Naive B cell (primary cell): ENCODE results near the gene REXO1. TPM values are rescaled to one million over a fixed set of nuclear protein-coding genes. Genes with fewer than 3 reads are reported as not detected.
"Not testable (repeated sequence)": the region's sequence is repeated elsewhere in the genome, so short reads cannot be mapped to it uniquely, and the experiment has no call there.

Experiments
- ATAC-seq, 2 donors: fragments of 150-1000 bp; cut with Tn5 transposase; 2 replicates each; pipeline ENCODE4 v1.10.0; 2021; ENCODE audit warnings: low read depth in 2 of 2, mild to moderate bottlenecking in 2 of 2, moderate library complexity in 2 of 2
- DNase-seq: peaks from one replicate; pipeline ENCODE4 v3.0.0; 2022
- H3K27ac Mint-ChIP-seq, 6 donors: one replicate each; pipeline ENCODE4 v1.8.0; 2020 to 2022; ENCODE audit warnings: mild to moderate bottlenecking in 6 of 6, mixed read lengths in 6 of 6, moderate library complexity in 5 of 6, inconsistent platforms in 2 of 6
- H3K27me3 Mint-ChIP-seq, 3 donors: one replicate each; pipeline ENCODE4 v1.8.0; 2021 to 2022; ENCODE audit warnings: mixed read lengths in 3 of 3, mild to moderate bottlenecking in 1 of 3
- H3K36me3 Mint-ChIP-seq, 2 donors: one replicate each; pipeline ENCODE4 v1.8.0; 2020 to 2022; ENCODE audit warnings: mixed read lengths in 2 of 2, inconsistent platforms in 1 of 2, mild to moderate bottlenecking in 1 of 2
- H3K4me1 Mint-ChIP-seq, 3 donors: one replicate each; pipeline ENCODE4 v1.8.0; 2020 to 2022; ENCODE audit warnings: mixed read lengths in 3 of 3, inconsistent platforms in 1 of 3, mild to moderate bottlenecking in 1 of 3, moderate library complexity in 1 of 3
- H3K4me3 Mint-ChIP-seq, 8 donors: one replicate each; pipeline ENCODE4 v1.8.0; 2020 to 2022; ENCODE audit warnings: mild to moderate bottlenecking in 8 of 8, mixed read lengths in 8 of 8, moderate library complexity in 8 of 8, inconsistent platforms in 2 of 8
- H3K9me3 Mint-ChIP-seq, 7 donors: one replicate each; pipeline ENCODE4 v1.8.0; 2020 to 2022; ENCODE audit warnings: mixed read lengths in 7 of 7, mild to moderate bottlenecking in 5 of 7, inconsistent platforms in 2 of 7, moderate library complexity in 1 of 7
- polyA plus RNA-seq, 6 donors: library from polyadenylated mRNA; unstranded; fragments of 300-500 nt; fragmentation: Illumina TruSeq; gene quantifications; one replicate each; pipeline ENCODE4 v1.2.3, GENCODE V29; 2021; ENCODE audit warnings: low read depth in 6 of 6

Gene REXO1
- polyA plus RNA-seq, 6 donors from 2014 or later = 0.96 to 18.1 (median 5.2) TPM

GRCh38 chr19:1882786-1883692 lies 34.8 kb upstream of the REXO1 start:
- no peaks in the 10 kb centered on the region for H3K36me3 Mint-ChIP-seq
- ATAC-seq (no peak), DNase-seq (no peak)
- no peaks in the 10 kb centered on the region for H3K9me3 Mint-ChIP-seq
- no peaks in the 10 kb centered on the region for H3K27me3 Mint-ChIP-seq
- peaks cover 34 to 41% (median 38%) of the 10 kb centered on the region in 3 donors for H3K4me1 Mint-ChIP-seq
- peak overlapping the region in 5 of 6 donors; percentile 76 to 92 (median 87) for H3K27ac Mint-ChIP-seq
- peak overlapping the region; percentile 87 to 99 (median 97) for H3K4me3 Mint-ChIP-seq

- ATAC-seq (no peak), DNase-seq (no peak)
- Mint-ChIP-seq H3K4me3 (peak overlapping the region in 7 of 8 donors; percentile 59 to 99 (median 87)), H3K4me1 (peaks cover 29 to 36% (median 35%) of the 10 kb centered on the region in 3 donors), H3K27me3 (no peaks in the 10 kb centered on the region), H3K27ac (peak overlapping the region in 4 of 6 donors; percentile 56 to 92 (median 82)), H3K9me3 (no peaks in the 10 kb centered on the region), H3K36me3 (no peaks in the 10 kb centered on the region)
Observed at GRCh38 chr19:1882089-1882785, 34.0 kb upstream of the REXO1 start.

GRCh38 chr19:1881393-1882088 lies 33.3 kb upstream of the REXO1 start:
- DNase-seq, H3K36me3 Mint-ChIP-seq, H3K27me3 Mint-ChIP-seq, ATAC-seq, H3K9me3 Mint-ChIP-seq: not testable (repeated sequence)
- Mint-ChIP-seq H3K27ac (peak overlapping the region in 1 of 6 donors; percentile 87), H3K4me1 (peaks cover 26 to 32% (median 31%) of the 10 kb centered on the region in 3 donors), H3K4me3 (peak overlapping the region in 1 of 8 donors; percentile 37)

- DNase-seq (no peak), ATAC-seq (no peak)
- no peak overlapping the region for H3K4me3 Mint-ChIP-seq
- no peaks in the 10 kb centered on the region for H3K27me3 Mint-ChIP-seq
- H3K36me3 Mint-ChIP-seq = no peaks in the 10 kb centered on the region
- H3K9me3 Mint-ChIP-seq = no peaks in the 10 kb centered on the region
- H3K4me1 Mint-ChIP-seq = peaks cover 26 to 37% (median 33%) of the 10 kb centered on the region in 3 donors
- peak overlapping the region in 2 of 6 donors; percentile 74 to 75 for H3K27ac Mint-ChIP-seq
Observed at GRCh38 chr19:1880611-1881392, 32.5 kb upstream of the REXO1 start.

GRCh38 chr19:1879982-1880381 lies 31.7 kb upstream of the REXO1 start:
- DNase-seq, ATAC-seq, H3K27me3 Mint-ChIP-seq, H3K9me3 Mint-ChIP-seq, H3K36me3 Mint-ChIP-seq: not testable (repeated sequence)
- H3K4me1 Mint-ChIP-seq = peaks cover 27 to 43% (median 34%) of the 10 kb centered on the region in 3 donors
- H3K27ac Mint-ChIP-seq = peak overlapping the region in 1 of 6 donors; percentile 77
- H3K4me3 Mint-ChIP-seq = peak overlapping the region in 1 of 8 donors; percentile 61

GRCh38 chr19:1878583-1878982 lies 30.3 kb upstream of the REXO1 start:
- not testable (repeated sequence) for DNase-seq, H3K27me3 Mint-ChIP-seq, H3K36me3 Mint-ChIP-seq, ATAC-seq, H3K9me3 Mint-ChIP-seq
- Mint-ChIP-seq H3K4me1 (peaks cover 24 to 43% (median 33%) of the 10 kb centered on the region in 3 donors), H3K4me3 (peak overlapping the region in 1 of 8 donors; percentile 15), H3K27ac (peak overlapping the region in 2 of 6 donors; percentile 53 to 83)

GRCh38 chr19:1877280-1877660 lies 29.0 kb upstream of the REXO1 start:
- H3K4me1 Mint-ChIP-seq = peaks cover 11 to 30% (median 20%) of the 10 kb centered on the region in 3 donors
- not testable (repeated sequence) for H3K36me3 Mint-ChIP-seq, H3K9me3 Mint-ChIP-seq, H3K4me3 Mint-ChIP-seq, ATAC-seq, H3K27me3 Mint-ChIP-seq, H3K27ac Mint-ChIP-seq, DNase-seq

GRCh38 chr19:1876496-1877279 lies 28.4 kb upstream of the REXO1 start:
- not testable (repeated sequence) for DNase-seq, H3K27me3 Mint-ChIP-seq, H3K36me3 Mint-ChIP-seq, H3K9me3 Mint-ChIP-seq
- ATAC-seq = peak in 1 of 2 donors; percentile 11
- Mint-ChIP-seq H3K4me1 (peaks cover 11 to 25% (median 20%) of the 10 kb centered on the region in 3 donors), H3K27ac (peak overlapping the region; percentile 89 to 99 (median 94)), H3K4me3 (peak overlapping the region; percentile 85 to 98 (median 96))

- Mint-ChIP-seq H3K36me3 (no peaks in the 10 kb centered on the region), H3K4me1 (peaks cover 11 to 25% (median 20%) of the 10 kb centered on the region in 3 donors), H3K9me3 (no peaks in the 10 kb centered on the region), H3K27me3 (no peaks in the 10 kb centered on the region), H3K4me3 (peak overlapping the region; percentile 85 to 98 (median 97)), H3K27ac (peak overlapping the region; percentile 92 to 99 (median 96))
- ATAC-seq (peak; percentile 98 to 99), DNase-seq (peak; percentile 87)
Observed at GRCh38 chr19:1875646-1876495, 27.6 kb upstream of the REXO1 start.

GRCh38 chr19:1875265-1875645 lies 27.0 kb upstream of the REXO1 start:
- Mint-ChIP-seq H3K27ac (peak overlapping the region; percentile 92 to 99 (median 96)), H3K4me1 (peaks cover 11 to 31% (median 22%) of the 10 kb centered on the region in 3 donors), H3K4me3 (peak overlapping the region; percentile 85 to 98 (median 97))
- not testable (repeated sequence) for ATAC-seq, H3K9me3 Mint-ChIP-seq, H3K36me3 Mint-ChIP-seq, H3K27me3 Mint-ChIP-seq, DNase-seq

GRCh38 chr19:1874554-1875185 lies 26.4 kb upstream of the REXO1 start:
- ATAC-seq = no peak
- DNase-seq = no peak
- peaks cover 11 to 32% (median 24%) of the 10 kb centered on the region in 3 donors for H3K4me1 Mint-ChIP-seq
- H3K27ac Mint-ChIP-seq = peak overlapping the region; percentile 71 to 99 (median 96)
- no peaks in the 10 kb centered on the region for H3K27me3 Mint-ChIP-seq
- no peaks in the 10 kb centered on the region for H3K9me3 Mint-ChIP-seq
- peak overlapping the region; percentile 85 to 98 (median 97) for H3K4me3 Mint-ChIP-seq
- no peaks in the 10 kb centered on the region for H3K36me3 Mint-ChIP-seq
